Fibroblast of pulmonary artery (primary cell): ENCODE measurements around the gene WDR83.

Experiments used
- DNase-seq: peaks from one replicate; pipeline ENCODE4 v3.0.0-alpha.2; 2010; ENCODE audit warnings: low read depth
- H3K4me3 ChIP-seq: replicated peaks from 2 replicates; pipeline ENCODE4 v1.5.1; 2011; ENCODE audit warnings: low read depth, mild to moderate bottlenecking, control low read depth, low read length, moderate library complexity
- TF ChIP-seq, protein P1 (sequence below): IDR thresholded peaks from 2 replicates; pipeline ENCODE4 v1.5.1; 2011; ENCODE audit warnings: mild to moderate bottlenecking, control low read depth, low read length, inconsistent platforms; ENCODE audit errors: missing control alignments

The WDR83 gene

GRCh38 chr19:12723381-12723640, 56.7 kb downstream of the WDR83 start:
- TF ChIP-seq, protein P1, sequence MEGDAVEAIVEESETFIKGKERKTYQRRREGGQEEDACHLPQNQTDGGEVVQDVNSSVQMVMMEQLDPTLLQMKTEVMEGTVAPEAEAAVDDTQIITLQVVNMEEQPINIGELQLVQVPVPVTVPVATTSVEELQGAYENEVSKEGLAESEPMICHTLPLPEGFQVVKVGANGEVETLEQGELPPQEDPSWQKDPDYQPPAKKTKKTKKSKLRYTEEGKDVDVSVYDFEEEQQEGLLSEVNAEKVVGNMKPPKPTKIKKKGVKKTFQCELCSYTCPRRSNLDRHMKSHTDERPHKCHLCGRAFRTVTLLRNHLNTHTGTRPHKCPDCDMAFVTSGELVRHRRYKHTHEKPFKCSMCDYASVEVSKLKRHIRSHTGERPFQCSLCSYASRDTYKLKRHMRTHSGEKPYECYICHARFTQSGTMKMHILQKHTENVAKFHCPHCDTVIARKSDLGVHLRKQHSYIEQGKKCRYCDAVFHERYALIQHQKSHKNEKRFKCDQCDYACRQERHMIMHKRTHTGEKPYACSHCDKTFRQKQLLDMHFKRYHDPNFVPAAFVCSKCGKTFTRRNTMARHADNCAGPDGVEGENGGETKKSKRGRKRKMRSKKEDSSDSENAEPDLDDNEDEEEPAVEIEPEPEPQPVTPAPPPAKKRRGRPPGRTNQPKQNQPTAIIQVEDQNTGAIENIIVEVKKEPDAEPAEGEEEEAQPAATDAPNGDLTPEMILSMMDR, result no peak
- H3K4me3 ChIP-seq, result peak overlapping the region; percentile 81
- no peak for DNase-seq

DNA sequence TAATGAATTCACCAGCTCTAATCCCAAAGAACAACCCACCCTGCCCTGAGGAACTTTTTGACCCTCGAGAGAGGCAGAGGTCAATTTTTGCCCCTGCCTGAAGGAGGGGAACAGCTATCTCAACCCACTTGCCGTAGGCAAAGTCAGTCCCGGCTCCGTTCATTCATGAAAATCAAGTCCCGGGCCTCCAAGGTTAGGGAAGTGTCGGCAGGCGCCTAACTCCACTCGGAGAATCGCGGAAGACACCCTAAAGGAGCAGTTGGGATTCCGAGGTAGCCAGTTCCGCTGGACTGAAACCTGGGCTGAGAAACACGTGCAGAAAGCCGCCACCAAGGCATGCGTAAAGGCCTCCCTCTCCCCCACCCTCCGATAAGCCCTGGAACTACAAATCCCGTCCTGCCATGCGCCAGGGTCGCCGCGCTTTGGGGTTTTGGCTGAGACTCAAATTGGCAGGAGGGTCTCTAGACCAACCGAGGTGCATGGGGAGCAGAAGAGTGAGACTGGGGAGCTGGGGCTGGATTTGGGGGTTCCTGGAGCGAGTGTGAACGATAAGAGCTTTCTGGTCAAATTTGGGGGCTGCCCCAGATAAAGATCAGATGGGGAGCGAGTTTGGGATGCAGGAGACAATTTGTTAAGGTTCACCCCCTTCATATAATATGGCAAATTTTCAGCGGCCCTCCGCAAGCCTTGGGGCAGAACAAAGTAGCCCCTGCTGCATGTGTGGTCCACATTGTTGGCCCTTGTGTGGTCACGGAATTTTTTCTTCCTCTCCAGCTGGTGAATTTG, 57.2 kb downstream of the WDR83 start, which contains the start of gene TNPO2:
TSS of gene TNPO2 (minus strand) at position 292 of the 786 bp plus-strand sequence. CDS start 2,955 bp downstream, outside the sequence.
- DNase-seq, result peak; percentile 67
- TF ChIP-seq, protein P1, result no peak
- peak within 1 kb of the TSS; percentile 81 for H3K4me3 ChIP-seq
